Lung microvascular endothelial cell (primary cell): ENCODE measurements around the gene SURF4. TPM values are rescaled to one million over a fixed set of nuclear protein-coding genes. Genes with fewer than 3 reads are reported as not detected.

ENCODE experiments used
- DNase-seq, 2 donors: peaks; one replicate each; pipeline versions ENCODE4 v3.0.0 to v3.0.0-alpha.2; 2010; ENCODE audit warnings: low read depth in 2 of 2
- total RNA-seq: library from RNA; depleted of rRNA; stranded (reverse); fragments of >200 nt; gene quantifications from 2 replicates; pipeline ENCODE4 v1.2.1, GENCODE V29; 2014

SURF4 gene
- total RNA-seq, 1 donor from 2014 or later: 303 TPM

DNA sequence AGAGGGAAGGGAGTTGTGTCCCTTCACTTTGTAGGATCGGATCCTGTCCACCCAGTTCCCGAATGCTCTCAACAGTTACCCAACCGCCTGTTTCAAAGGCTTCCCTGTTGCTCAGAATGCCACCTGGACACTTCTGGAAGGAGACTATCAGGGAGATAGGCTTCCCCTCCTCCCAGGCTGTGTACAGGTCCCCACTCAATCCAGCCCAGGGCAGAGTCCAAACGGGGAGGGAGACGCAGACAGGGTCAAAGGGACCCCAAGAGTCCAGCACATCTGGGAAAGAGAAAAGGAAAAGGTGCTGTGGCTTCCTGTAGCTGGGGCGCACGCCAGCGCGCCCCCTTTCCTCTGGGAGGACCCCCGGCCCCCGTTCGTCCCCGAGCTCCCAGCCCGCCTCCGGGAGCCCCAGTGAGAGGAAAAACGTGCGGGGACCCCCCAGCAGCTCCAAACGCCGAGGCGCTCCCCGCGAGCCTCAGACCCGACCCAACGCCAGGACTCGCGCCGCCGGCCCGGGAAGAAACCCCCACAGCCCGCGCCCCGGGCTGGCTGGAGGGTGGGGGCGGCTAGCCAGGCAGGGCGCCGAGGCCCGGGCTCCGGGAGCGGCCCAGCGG is 640 bp downstream of the SURF4 start:
- DNase-seq: peak; percentile 41 to 42

DNA sequence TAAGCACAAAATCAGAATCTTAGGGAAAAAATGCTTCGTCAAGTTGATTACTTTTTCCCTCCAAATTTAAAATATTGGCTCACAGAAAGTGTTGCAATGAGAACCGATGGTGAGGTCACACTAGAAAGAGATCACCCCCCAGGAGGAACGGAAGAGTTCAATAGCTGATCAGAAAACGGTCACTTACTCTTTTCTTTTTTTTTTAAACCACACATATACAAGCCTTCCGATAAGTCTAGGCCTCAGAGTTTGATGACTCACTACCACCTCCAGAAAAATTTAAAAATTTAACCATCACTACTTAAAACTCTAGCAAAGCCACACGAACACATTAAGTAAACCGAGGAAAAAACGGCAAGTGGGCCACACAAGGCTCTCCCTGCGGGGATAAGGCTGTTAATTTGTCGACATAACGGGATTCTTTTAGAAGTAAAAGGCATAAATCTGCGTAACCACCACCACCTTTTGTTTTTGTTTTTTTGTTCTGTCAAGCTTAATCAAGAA is 1.2 kb downstream of the SURF4 start:
- peak in 1 of 2 donors; percentile 55 for DNase-seq

DNA sequence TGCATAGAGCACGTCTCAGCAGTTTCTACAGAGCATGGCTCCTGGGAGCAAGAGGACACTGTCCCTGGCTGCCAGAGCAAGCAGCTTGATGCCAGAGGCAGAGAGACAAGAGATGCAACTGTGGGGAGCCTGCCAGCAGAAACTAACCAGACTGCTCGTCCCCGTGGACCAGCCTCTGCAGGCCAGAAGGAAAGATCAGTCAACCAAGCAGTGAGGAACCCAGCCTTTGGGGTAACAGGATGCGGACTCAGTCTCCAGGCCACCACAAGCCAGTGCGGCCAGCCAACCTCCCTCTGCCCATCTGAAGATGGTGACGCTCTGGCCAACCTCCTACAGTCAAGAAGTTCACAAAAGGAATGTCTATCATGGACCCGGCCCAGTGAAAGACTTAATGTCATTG is 3.7 kb downstream of the SURF4 start:
- DNase-seq: no peak

DNA sequence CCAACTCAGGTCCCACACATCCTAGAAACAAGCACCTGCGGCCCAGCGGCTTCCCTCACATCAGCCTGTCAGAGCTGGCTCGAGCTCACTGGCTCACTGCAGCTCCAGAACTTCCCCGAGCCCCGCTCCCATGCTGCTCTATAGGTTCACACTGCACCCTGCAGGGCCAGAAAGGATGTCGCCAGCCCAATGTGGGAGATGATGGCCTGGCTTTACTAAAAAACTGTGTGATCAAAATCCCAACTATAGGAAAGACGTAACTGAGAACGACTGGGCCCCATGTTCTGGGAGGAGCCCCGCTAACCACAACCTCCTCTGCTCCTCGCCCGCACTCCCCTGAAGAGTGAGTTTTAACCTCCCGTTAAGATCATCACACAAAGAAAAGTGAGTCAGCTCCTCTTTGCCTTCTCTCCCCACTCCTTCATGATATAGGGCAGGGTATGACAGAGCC is 4.6 kb downstream of the SURF4 start:
- DNase-seq: no peak

DNA sequence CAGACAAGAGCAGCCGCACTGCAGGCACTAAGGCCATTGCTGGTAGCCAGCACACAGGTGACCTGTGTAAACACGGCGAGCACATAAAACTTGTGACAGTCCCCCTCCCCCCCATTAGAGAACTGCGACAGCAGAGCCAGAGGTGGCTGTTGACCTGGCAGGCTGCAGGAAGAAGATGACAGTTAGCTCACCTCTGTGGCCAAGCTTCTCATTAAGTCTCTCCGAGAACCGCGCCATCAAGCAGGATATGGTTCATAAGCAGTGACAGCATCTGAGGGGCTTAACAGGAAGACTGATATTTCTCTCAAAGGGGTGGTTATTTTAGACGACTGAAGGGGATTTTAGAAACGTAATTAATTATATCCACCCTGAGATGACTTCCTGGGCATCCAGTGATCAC is 5.2 kb downstream of the SURF4 start:
- no peak for DNase-seq

DNA sequence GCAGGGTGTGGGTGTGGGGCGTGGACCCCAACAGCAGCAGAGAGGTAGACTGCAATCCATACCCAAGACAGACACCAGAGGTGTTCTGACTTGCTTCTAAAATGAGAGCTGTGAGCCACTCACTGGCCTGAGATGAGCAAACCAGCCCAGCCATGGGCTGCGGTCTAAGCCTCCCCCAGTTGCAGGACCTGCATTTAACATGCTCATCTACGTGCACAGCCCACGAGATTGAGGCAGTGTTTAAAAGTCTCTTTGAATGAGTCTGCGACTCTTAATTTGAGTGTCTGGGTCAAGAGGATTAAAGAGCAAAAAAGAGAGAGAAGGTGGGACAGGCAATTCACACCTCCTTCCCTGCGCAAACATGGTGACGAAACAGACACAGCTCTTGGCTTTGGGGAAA is 5.9 kb downstream of the SURF4 start:
- no peak for DNase-seq

DNA sequence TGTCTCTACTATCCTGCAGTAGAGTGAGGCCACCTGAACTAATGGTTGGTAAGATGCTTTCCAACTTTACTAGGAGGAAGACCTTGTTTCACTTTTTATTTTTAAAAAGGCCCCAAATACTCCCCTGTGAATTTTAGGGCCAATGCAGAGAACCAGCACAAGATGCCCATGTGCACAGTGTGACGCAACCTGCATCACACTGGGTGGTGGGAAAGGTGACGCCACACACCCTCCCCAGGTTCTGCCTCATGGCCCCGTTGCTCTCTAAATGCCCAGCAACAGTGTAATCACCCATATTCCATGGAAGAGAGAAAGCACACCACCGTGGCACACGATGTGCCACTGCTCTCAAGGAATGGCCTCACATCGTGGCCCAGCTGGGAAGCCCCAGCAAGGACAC is 6.4 kb downstream of the SURF4 start:
- no peak for DNase-seq

DNA sequence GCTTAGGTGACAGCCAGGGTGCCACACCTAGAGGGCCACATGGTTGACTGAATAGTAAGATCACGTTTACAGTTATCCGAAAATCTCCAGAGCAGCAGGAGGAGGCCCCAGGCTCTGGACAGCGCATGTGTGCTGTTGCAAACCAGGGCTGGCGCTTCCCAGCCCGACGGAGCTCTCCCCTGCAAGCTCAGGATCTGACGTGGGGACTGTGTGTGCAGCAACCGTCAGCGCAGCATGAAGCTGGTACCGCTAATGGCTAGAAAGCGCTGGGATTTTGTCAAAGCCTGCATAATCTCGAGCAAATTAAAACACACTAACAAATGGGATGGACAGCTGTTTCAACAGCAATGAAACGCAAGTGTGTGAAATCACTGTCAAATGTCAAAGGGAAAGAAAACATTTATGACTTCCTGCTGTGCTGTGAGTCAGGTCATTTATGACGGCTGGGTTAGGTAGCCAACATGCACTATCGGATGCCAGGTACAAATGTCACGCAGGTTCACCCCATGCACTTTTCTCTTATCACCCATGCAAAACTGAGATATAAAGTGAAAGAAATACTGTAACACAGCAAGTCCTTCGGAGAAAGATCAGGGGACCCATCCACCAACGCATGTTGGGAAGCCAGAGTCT is 7.5 kb downstream of the SURF4 start:
- peak; percentile 11 to 78 for DNase-seq

DNA sequence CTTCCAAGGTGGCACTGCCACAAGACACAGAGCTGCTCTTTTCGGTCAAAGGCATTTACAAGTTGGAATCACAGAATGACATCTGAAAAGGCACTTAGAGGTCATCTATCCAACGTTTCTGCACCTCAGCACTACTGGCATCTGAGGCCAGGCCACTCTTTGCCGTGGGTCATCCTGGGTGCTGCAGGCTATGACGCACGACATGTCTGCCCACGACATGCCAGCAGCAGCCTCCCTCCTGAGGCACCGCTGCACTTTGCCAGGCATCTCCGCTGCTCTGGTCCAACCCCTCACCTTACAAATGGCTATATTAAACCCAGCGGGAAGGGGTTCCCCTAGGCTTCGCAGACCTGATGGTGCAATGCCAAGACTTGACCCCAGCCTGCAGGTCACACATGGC is 8.1 kb downstream of the SURF4 start:
- DNase-seq: no peak

DNA sequence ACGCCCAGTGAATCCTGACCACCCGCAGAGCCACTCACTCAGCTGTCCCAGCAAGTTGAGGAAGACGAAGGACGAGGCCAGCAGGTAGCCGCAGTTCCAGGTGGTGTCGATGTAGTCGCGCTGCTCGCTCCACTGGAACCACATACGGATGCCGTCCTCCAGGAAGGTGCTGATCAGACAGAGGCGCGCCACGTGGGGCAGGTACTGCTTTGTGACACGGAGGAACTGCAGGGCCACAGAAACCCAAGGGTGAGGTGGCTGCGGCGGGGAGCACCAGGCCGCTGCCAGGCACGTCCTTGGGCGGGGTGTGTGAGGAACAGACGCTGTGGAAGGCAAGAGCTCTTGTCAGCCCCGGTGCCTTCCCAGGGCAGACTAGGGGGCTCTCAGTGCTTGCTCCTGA is 8.6 kb downstream of the SURF4 start:
- DNase-seq: no peak

DNA sequence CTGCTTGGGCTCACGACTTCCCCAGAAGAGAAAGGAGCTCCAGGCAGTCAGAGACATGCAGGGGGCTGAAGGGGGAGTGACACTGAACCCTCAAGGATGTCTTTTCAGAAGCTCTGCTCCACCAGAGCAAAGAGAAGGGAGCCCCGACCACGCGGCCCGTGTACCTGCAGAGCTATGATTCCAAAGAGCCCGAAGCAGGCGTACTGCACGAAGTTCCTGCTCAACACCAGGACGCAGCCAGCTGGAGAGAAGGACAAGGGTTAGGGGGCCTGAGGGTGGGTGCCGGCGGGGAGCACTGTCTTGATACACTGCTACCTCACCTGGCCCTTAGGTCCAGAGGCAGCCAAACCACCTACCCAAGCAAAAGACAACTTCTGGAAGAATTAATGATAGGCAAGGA is 9.4 kb downstream of the SURF4 start:
- no peak for DNase-seq

DNA sequence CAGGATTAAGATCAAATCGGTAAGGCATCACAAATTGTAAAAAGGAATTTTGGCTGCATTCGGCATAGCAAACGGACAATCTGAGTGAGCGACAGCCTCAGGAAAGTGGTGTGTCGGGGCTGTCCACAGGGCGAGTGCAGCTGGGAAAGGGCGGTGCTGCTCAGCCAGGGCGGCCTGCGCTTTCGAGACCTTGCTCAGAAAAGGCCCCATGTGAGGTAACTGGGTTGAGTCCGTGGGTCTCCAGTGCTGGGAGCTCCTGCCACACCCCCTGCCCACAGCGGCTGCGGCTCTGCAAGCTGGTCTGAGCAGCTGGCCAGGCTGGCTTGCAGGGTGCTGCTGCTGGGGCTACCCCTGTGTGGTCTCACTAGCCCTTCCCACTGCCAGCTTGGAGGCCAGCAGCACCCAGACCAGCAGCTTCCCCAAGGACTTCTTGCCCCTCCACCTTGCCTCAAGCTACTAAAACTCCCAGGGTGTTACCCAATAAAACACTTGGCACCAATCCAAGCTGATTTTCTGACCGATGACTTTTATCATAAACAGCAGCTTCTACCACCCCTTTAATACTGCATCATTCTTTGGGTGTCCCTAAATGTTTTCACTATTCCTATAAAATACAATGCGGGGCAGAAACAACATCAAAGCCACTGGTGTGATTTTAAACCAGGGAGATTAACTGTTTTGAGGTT is 13.4 kb downstream of the SURF4 start:
- no peak for DNase-seq

DNA sequence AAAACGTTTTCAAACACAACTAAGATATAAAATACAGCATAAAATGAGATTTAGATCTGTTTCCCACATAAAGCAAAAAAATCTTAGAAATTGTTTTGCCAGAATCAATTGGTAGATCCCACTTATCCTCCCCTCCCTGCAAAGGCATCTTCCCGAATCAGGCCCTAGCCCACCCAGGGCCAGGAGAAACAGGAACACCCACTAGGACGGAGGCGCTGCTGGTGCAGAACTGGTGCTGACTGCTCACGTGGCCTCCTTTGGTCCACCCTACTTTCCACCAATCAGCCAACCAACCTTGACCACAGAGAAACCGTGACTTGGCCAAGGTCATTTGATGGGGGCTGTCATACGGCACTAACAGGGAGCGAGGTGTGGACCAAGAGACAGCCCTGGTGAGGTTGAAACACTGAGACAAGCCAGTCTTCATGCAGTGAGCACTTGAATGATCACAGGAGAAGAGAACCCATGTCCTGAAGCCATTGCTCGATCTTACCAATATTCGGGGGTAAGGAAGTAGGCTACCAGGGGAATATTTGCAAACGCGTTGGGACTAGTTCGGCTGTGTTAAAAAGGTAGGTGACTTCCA is 14.3 kb downstream of the SURF4 start:
- DNase-seq: no peak

DNA sequence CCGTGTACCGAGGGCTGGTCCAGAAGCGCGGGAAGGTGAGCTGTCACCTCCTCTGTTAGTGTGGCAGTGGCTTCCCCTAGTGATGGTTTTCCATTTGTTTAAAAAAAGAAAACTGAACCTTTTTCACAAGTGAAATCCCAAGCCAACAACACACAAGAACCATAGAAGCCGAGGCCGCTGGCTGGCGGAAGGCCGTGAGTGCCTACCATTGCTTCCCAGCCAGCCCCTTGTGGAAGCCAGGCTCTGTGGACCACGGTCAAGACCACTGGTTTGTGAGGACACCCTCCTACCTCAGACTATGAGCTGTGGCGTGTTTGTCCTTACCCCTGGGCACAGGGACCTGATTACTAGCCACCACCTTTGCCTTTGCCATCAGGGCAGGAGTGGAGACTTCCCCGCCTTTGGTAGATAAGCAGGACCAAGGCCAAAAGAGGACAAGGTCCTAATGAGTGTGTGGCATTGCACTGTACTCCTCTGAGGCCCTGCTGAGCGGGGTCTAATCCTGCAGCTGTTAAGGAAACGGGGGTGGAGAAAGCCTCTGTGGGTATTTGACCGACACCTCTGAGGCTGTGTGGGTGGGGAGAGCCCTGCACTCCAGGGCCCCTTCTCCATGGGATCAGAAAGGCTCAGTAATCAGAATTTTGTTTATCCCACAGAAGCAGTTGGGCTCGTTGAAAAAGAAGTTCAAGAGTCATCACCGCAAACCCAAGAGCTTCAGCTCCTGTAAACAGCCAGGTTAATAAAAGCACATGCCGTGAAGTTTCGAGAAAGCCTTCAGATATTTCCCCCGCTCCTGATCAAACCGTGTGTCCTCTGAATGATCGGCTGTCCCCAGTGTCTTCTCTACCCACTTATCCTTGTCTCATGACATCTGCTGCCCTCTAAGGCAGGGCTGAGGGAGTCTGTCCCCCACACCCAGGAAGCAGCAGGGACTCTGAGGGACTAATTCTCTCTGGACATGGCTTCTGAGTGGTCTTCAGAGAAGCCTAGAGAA is 15.2 kb downstream of the SURF4 start:
- no peak for DNase-seq

DNA sequence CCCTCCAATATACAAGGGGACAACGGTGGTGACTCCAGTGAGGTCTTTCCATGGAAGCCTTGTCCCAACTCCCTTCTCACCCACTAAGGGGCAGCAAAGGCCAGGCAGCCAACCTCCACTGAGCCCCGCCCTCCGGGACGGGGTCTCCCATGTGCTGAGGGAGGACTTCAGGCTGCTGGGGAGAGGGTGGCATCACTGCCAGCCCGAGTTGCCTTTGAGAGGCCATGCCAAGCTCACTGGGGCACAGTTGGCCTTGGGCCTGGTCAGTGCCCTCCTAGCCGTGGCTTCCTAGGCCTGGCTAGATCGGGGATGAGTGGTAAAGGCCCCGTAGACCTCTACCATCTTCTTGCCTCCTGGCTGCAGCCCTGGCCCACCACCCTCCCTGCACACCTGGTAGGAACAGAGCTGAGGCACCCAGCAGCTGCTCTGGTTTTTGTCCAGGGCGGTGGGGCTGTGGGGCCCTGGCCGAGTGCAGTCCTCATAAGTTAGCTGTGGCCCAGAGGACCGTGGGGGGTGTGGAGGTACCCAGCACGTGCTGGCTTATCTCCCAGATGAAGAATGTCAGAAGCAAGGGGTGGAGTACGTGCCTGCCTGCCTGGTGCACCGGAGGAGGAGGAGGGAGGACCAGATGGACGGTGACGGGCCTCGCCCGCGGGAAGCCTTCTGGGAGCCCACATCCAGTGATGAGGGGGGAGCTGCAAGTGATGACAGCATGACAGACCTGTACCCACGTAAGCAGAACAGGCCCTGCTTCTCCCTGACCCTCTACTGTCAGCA is 16.3 kb downstream of the SURF4 start:
- DNase-seq: peak; percentile 16 to 46

DNA sequence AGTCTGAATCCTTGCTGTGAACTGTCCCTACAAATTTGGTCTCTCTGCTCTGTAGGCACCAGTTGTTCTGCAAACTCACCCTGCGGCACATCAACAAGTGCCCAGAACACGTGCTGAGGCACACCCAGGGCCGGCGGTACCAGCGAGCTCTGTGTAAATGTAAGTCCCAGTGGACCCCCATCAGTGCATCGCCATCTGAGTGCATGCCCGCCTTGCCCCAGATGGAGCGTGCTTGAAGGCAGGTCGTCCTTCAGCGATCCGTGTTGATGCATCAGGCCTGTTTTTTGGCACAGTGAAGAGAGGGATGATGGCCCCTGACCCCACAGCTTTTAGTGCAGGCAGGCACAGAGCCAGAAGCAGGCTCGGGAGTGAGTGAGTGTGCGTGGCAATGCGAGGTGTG is 18.2 kb downstream of the SURF4 start:
- no peak for DNase-seq

DNA sequence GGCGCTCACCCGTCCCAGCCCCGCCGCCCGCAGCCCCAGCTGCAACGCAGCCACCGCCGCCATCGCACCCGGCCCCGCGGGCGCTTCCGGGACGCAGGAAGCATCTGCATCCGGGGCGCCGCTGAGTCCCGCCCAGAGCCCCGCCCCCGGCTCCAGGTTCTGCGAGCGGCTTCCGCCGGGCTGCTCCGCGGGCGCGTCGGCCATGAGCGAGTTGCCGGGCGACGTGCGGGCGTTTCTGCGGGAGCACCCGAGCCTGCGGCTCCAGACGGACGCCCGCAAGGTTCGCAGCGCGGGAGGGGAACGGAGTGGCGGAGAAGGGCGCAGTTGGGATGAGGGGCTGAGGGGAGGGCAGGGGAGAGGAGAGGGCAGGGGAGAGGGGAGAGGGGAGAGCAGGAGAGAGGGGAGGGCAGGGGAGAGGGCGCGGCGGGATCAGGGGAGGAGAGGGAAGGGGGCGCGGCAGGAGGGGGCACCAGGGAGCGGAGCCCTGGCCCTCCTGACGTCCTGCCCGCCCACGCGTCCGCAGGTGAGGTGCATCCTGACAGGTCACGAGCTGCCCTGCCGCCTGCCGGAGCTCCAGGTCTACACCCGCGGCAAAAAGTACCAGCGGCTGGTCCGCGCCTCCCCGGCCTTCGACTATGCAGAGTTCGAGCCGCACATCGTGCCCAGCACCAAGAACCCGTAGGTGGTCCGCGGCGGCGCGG is 19.3 kb downstream of the SURF4 start, which contains the start of the genes SURF1 and SURF2:
Gene SURF1, minus strand, starts transcription at position 97 of the 701 bp plus-strand sequence. Its CDS starts 34 bp downstream, at position 63.
Gene SURF2, plus strand, starts transcription at position 160 of the 701 bp plus-strand sequence. Its CDS starts 43 bp downstream, at position 203.
- DNase-seq: peak; percentile 42 to 70

DNA sequence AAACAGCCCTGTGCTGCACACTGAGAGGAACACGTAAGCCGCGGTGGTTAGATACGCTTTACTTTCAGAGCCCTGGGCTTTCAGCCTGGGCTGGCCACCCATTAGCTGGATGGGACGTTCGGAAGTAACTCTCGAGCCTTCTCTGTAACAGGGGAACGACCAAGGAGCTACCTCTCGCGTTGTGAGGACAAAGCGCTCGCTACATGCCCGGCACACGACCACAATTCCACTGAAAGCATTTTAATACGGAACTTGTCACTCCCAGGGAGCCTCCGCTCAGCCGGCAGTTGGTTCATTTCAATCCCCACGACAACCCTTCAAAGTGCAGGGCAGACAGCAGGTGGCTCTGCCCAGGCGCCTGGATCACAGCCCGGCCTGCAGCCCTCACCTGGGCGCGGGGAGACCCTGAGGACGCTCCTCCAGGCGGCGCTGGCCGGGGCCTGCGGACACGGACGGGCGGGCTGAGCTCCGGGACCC is 19.9 kb downstream of the SURF4 start:
- DNase-seq: peak; percentile 32 to 51

DNA sequence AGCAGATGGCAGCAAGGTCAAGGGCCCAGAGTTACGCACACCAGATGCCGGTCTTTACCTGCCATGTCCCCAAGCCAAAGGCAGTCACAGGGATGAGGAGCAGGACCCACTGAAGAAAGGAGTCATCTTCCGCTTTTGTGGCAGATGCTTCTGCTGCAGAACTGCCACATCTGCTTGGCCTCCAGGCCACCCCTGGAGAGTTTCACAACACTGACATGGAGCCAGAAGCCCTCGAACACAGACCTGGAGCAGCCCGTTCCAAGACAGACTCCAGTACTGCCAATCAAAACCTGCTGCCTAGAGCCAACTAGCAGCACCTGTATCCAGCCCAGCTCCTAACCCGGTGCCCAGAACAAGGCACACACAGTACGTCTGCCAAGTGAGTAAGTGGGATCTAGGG is 21.1 kb downstream of the SURF4 start:
- no peak for DNase-seq
